ENCODE measurements around the gene WDR53.

WDR53 gene

DNA sequence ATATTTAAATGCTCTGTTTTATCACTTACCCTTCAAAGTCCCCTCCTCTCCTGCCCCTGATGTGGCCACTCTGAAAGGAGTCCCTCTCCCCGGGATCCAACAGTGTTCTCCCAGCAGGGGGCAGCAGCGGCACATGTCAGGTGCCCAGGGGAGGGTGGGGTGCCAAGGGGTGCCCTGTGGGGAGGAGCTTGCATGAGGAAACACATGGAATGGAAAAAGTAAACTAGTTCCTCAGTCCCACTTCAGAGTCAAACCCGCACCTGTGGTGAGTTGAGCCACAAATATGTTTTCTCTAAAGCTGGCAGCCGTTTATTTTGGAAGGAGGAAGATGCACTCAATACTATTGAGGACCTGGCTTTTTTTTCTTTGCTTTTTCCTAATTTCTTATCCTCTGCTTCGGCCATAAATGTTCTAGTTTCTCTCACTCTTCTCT lies 41.0 kb upstream of the WDR53 start:
- no peak overlapping the region for H3K4me3 ChIP-seq (replicated peaks; ENCODE audit: insufficient read depth, low read length)
- peak; percentile 92 for TF ChIP-seq POLR2AphosphoS5 (IDR thresholded peaks at IDR 0.05; ENCODE audit: low read depth)
- TF ChIP-seq, protein P1, sequence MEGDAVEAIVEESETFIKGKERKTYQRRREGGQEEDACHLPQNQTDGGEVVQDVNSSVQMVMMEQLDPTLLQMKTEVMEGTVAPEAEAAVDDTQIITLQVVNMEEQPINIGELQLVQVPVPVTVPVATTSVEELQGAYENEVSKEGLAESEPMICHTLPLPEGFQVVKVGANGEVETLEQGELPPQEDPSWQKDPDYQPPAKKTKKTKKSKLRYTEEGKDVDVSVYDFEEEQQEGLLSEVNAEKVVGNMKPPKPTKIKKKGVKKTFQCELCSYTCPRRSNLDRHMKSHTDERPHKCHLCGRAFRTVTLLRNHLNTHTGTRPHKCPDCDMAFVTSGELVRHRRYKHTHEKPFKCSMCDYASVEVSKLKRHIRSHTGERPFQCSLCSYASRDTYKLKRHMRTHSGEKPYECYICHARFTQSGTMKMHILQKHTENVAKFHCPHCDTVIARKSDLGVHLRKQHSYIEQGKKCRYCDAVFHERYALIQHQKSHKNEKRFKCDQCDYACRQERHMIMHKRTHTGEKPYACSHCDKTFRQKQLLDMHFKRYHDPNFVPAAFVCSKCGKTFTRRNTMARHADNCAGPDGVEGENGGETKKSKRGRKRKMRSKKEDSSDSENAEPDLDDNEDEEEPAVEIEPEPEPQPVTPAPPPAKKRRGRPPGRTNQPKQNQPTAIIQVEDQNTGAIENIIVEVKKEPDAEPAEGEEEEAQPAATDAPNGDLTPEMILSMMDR (IDR thresholded peaks at IDR 0.05; ENCODE audit: insufficient read depth, low read length): peak; percentile 42
- TF ChIP-seq SPI1 (IDR thresholded peaks at IDR 0.05; ENCODE audit: borderline replicate concordance, low read depth): peak; percentile 62; the same call in 1 of the 2 replicates
- peak; percentile 17; the same call in 1 of the 2 replicates for TF ChIP-seq GABPA (IDR thresholded peaks at IDR 0.05; ENCODE audit: low read depth)
- TF ChIP-seq, protein P2, sequence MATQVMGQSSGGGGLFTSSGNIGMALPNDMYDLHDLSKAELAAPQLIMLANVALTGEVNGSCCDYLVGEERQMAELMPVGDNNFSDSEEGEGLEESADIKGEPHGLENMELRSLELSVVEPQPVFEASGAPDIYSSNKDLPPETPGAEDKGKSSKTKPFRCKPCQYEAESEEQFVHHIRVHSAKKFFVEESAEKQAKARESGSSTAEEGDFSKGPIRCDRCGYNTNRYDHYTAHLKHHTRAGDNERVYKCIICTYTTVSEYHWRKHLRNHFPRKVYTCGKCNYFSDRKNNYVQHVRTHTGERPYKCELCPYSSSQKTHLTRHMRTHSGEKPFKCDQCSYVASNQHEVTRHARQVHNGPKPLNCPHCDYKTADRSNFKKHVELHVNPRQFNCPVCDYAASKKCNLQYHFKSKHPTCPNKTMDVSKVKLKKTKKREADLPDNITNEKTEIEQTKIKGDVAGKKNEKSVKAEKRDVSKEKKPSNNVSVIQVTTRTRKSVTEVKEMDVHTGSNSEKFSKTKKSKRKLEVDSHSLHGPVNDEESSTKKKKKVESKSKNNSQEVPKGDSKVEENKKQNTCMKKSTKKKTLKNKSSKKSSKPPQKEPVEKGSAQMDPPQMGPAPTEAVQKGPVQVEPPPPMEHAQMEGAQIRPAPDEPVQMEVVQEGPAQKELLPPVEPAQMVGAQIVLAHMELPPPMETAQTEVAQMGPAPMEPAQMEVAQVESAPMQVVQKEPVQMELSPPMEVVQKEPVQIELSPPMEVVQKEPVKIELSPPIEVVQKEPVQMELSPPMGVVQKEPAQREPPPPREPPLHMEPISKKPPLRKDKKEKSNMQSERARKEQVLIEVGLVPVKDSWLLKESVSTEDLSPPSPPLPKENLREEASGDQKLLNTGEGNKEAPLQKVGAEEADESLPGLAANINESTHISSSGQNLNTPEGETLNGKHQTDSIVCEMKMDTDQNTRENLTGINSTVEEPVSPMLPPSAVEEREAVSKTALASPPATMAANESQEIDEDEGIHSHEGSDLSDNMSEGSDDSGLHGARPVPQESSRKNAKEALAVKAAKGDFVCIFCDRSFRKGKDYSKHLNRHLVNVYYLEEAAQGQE (IDR thresholded peaks at IDR 0.05; ENCODE audit: insufficient replicate concordance, low read depth): peak; percentile 58
- peak; percentile 99 for DNase-seq (ENCODE audit: low read depth in 1 of 2, low spot score in 1 of 2)
- H3K27ac ChIP-seq (replicated peaks): peak overlapping the region; percentile 87
- no peaks in the 10 kb centered on the region for H3K27me3 ChIP-seq (ENCODE audit: insufficient read depth, poor library complexity, severe bottlenecking)

DNA sequence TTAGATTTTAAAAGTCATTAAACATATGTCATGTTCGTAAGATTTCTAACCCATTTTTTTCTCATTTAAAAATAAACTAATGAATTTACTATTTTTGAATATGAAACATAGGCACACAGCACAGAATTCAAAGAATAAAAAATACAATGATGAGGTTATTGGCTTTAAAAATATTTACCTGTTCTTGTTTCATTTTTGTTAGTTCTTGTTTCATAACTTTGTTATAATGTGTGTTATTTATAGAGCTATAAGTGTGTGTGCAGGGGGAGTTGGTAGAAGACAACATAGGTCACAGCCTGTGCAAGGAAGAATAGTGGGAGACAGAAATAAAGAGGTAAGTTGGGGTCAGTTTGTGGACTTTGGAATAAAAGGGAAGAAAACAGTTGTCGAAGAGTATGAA lies 40.3 kb upstream of the WDR53 start:
- Histone ChIP-seq H3K27ac (replicated peaks) (0 out of 2 replicates have a peak overlapping the region, but pooled peaks have one; percentile 1), H3K4me3 (replicated peaks; ENCODE audit: insufficient read depth, low read length) (no peak overlapping the region), H3K27me3 (ENCODE audit: insufficient read depth, poor library complexity, severe bottlenecking) (no peaks in the 10 kb centered on the region)
- DNase-seq (ENCODE audit: low read depth in 1 of 2, low spot score in 1 of 2): no peak
- TF ChIP-seq, protein P1 (IDR thresholded peaks at IDR 0.05; ENCODE audit: insufficient read depth, low read length): no peak
- TF ChIP-seq SPI1 (IDR thresholded peaks at IDR 0.05; ENCODE audit: borderline replicate concordance, low read depth) (no peak), GABPA (IDR thresholded peaks at IDR 0.05; ENCODE audit: low read depth) (no peak), POLR2AphosphoS5 (IDR thresholded peaks at IDR 0.05; ENCODE audit: low read depth) (no peak)
- TF ChIP-seq, protein P2 (IDR thresholded peaks at IDR 0.05; ENCODE audit: insufficient replicate concordance, low read depth): no peak

DNA sequence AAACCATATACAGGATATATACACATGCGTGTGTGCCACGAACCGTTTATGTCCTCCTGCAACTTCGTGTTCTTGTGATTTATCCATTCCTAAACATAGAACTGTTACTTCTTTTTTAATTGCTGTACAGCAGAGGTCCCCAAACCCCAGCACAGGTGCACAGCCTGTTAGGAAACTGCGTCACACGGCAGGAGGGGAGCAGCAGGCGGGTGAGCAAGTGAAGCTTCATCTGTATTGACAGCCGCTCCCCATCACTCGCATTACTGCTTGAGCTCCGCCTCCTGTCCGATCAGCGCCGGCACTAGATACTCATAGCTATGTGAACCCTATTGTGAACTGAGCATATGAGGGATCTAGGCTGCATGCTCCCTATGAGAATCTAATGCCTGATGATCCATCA lies 36.2 kb upstream of the WDR53 start:
- H3K27me3 ChIP-seq (ENCODE audit: insufficient read depth, poor library complexity, severe bottlenecking): no peaks in the 10 kb centered on the region
- no peak overlapping the region for H3K4me3 ChIP-seq (replicated peaks; ENCODE audit: insufficient read depth, low read length)
- H3K27ac ChIP-seq (replicated peaks): no peak overlapping the region
- no peak for DNase-seq (ENCODE audit: low read depth in 1 of 2, low spot score in 1 of 2)
- no peak for TF ChIP-seq SPI1 (IDR thresholded peaks at IDR 0.05; ENCODE audit: borderline replicate concordance, low read depth)
- TF ChIP-seq, protein P2 (IDR thresholded peaks at IDR 0.05; ENCODE audit: insufficient replicate concordance, low read depth): no peak
- TF ChIP-seq POLR2AphosphoS5 (IDR thresholded peaks at IDR 0.05; ENCODE audit: low read depth): no peak
- TF ChIP-seq GABPA (IDR thresholded peaks at IDR 0.05; ENCODE audit: low read depth): no peak
- TF ChIP-seq, protein P1 (IDR thresholded peaks at IDR 0.05; ENCODE audit: insufficient read depth, low read length): no peak
